Endothelial cell of umbilical vein (primary cell): ENCODE measurements around the gene ANXA6. TPM values are rescaled to one million over a fixed set of nuclear protein-coding genes. Genes with fewer than 3 reads are reported as not detected.

ENCODE experiments used
- BruUV-seq: library from RNA; stranded (reverse); fragments of 400-500 nt; replicated peaks from 2 replicates; lab custom pipeline; 2021; lab: Mats Ljungman, UMichigan
- CTCF ChIA-PET: fragments of 300-600, 350-600 bp; sonication (Branson Sonifier 250); formaldehyde crosslinking; loops from one replicate; lab custom pipeline; 2021; ENCODE audit warnings: antibody characterized with exemption, inconsistent platforms; lab: Charles Lee
- POLR2A ChIA-PET: fragments of 300-600, 350-600 bp; sonication (Branson Sonifier 250); formaldehyde crosslinking; loops from one replicate; lab custom pipeline; 2021; ENCODE audit warnings: antibody characterized with exemption, inconsistent platforms; lab: Charles Lee
- DNase-seq: peaks from one replicate; pipeline ENCODE4 v3.0.0-alpha.2; 2011; ENCODE audit warnings: low read depth, low spot score
- FAIRE-seq: peaks from 2 replicates; lab custom pipeline; 2011; peaks lifted over from hg19 to GRCh38; lab: Jason Lieb, UNC
- H2AFZ ChIP-seq: 2 replicates; pipeline ENCODE4 v1.6.0; 2012; ENCODE audit warnings: low read depth, low read length, control low read depth, inconsistent platforms
- H3K27ac ChIP-seq: 2 replicates; pipeline ENCODE4 v1.5.1; 2011; ENCODE audit warnings: low read depth, mild to moderate bottlenecking, control low read depth, low read length, moderate library complexity; ENCODE audit not compliant: insufficient read depth
- H3K27me3 ChIP-seq, 2 experiments: 2 replicates each; pipeline versions ENCODE4 v1.6.0 to v1.6.1; 2011; ENCODE audit warnings: low read length in 2 of 2, mixed read lengths in 1 of 2; ENCODE audit not compliant: control insufficient read depth in 2 of 2, insufficient read depth in 2 of 2
- H3K36me3 ChIP-seq, 2 experiments: 2 replicates in 1 of 2; 3 replicates in 1 of 2; pipeline ENCODE4 v1.5.1; 2011; ENCODE audit warnings: low read length in 2 of 2, mild to moderate bottlenecking in 1 of 2, moderate library complexity in 1 of 2; ENCODE audit not compliant: control insufficient read depth in 2 of 2, insufficient read depth in 2 of 2; ENCODE audit errors: extremely low read depth in 1 of 2
- H3K4me1 ChIP-seq: 3 replicates; pipeline ENCODE4 v1.5.1; 2011; ENCODE audit warnings: mild to moderate bottlenecking, low read length; ENCODE audit not compliant: control insufficient read depth, insufficient read depth; ENCODE audit errors: extremely low read depth
- H3K4me2 ChIP-seq: 2 replicates; pipeline ENCODE4 v1.6.1; 2011; ENCODE audit warnings: low read length, control low read depth, mixed read lengths; ENCODE audit not compliant: insufficient read depth
- H3K4me3 ChIP-seq, 3 experiments: fragments of 200-600 bp in 1 of 3; sonication (generic), shearing (Covaris generic) in 1 of 3; replicated peaks in 1 of 3; 2 replicates each; pipeline ENCODE4 v1.5.1; 2011 to 2016; ENCODE audit warnings: control low read depth in 3 of 3, low read length in 3 of 3, mild to moderate bottlenecking in 2 of 3, inconsistent platforms in 1 of 3, low read depth in 1 of 3, moderate library complexity in 1 of 3; ENCODE audit not compliant: insufficient read depth in 1 of 3
- H3K79me2 ChIP-seq: 2 replicates; pipeline ENCODE4 v1.6.0; 2012; ENCODE audit warnings: low read length, inconsistent platforms; ENCODE audit not compliant: control insufficient read depth, insufficient read depth
- H3K9ac ChIP-seq: replicated peaks from 2 replicates; pipeline ENCODE3; 2011; ENCODE audit warnings: low read length, control low read depth; ENCODE audit not compliant: insufficient read depth; ENCODE audit errors: extremely low read depth
- H3K9me1 ChIP-seq: replicated peaks from 3 replicates; pipeline ENCODE4 v1.6.0; 2011; ENCODE audit warnings: mild to moderate bottlenecking, low read length; ENCODE audit not compliant: control insufficient read depth, insufficient read depth; ENCODE audit errors: extremely low read depth
- H3K9me3 ChIP-seq: replicated peaks from 2 replicates; pipeline ENCODE4 v1.5.1; 2012; ENCODE audit warnings: low read length, inconsistent platforms; ENCODE audit not compliant: control insufficient read depth, insufficient read depth
- H4K20me1 ChIP-seq: replicated peaks from 2 replicates; pipeline ENCODE3; 2011; ENCODE audit warnings: mild to moderate bottlenecking, low read length; ENCODE audit not compliant: control insufficient read depth, insufficient read depth; ENCODE audit errors: extremely low read depth
- CTCF ChIP-seq, 2 donors: IDR thresholded peaks; 1 replicate in 1 of 2; 2 replicates in 1 of 2; pipeline ENCODE4 v1.5.1; 2011; ENCODE audit warnings: low read length in 2 of 2, mild to moderate bottlenecking in 2 of 2, moderate library complexity in 2 of 2, control low read depth in 1 of 2, inconsistent platforms in 1 of 2, low read depth in 1 of 2; ENCODE audit not compliant: insufficient read depth in 1 of 2; ENCODE audit errors: extremely low read depth in 1 of 2
- EZH2 ChIP-seq: IDR thresholded peaks from 2 replicates; pipeline ENCODE4 v1.6.1; 2012; ENCODE audit warnings: borderline replicate concordance, low read depth, mild to moderate bottlenecking, moderate library complexity, low read length, inconsistent platforms; ENCODE audit not compliant: severe bottlenecking
- FOS ChIP-seq: IDR thresholded peaks from 2 replicates; pipeline ENCODE4 v1.6.1; 2011; ENCODE audit warnings: mild to moderate bottlenecking, low read length, moderate library complexity, borderline replicate concordance; ENCODE audit not compliant: insufficient read depth
- GATA2 ChIP-seq: IDR thresholded peaks from 2 replicates; pipeline ENCODE4 v1.7.0; 2011; ENCODE audit warnings: low read depth, mild to moderate bottlenecking, moderate library complexity, mixed read lengths, low read length; ENCODE audit not compliant: insufficient read length, insufficient read depth
- JUN ChIP-seq: IDR thresholded peaks from 2 replicates; pipeline ENCODE4 v1.6.1; 2011; ENCODE audit warnings: borderline replicate concordance, low read depth; ENCODE audit not compliant: insufficient read length, insufficient read depth
- MAX ChIP-seq: IDR thresholded peaks from 2 replicates; pipeline ENCODE4 v1.6.1; 2011; ENCODE audit not compliant: insufficient read depth, insufficient read length
- MYC ChIP-seq: IDR thresholded peaks from one replicate; pipeline ENCODE4 v1.6.1; 2011; ENCODE audit warnings: mild to moderate bottlenecking, low read depth, low read length
- POLR2A ChIP-seq: IDR thresholded peaks from 2 replicates; pipeline ENCODE4 v1.6.1; 2012; ENCODE audit warnings: low read depth, mild to moderate bottlenecking, control low read depth, low read length
- POLR2AphosphoS5 ChIP-seq: IDR thresholded peaks from 2 replicates; pipeline ENCODE4 v1.6.1; 2012; ENCODE audit warnings: low read depth, mild to moderate bottlenecking, control low read depth, low read length, moderate library complexity; ENCODE audit not compliant: insufficient read depth
- dilution Hi-C: fragments of 300-500 bp; cut with MboI; formaldehyde crosslinking; loops from one replicate; pipeline ENCODE4 v1.15.0; 2019; ENCODE audit warnings: low sequenced_read_pairs; ENCODE audit not compliant: extremely low pct_ligation_motif_present
- intact Hi-C: fragments of 100-400 bp; cut with micrococcal nuclease; formaldehyde crosslinking; loops from one replicate; pipeline ENCODE4 v1.10.0; 2022
- polyA plus RNA-seq, 4 experiments: library from polyadenylated mRNA; depleted of rRNA in 3 of 4; stranded (reverse) in 3 of 4; unstranded in 1 of 4; fragments of >200 nt; gene quantifications; 2 replicates each; pipeline versions ENCODE4 v1.2.1 to v1.2.3, GENCODE V29; 2011 to 2012; ENCODE audit warnings: missing spikeins in 1 of 4
- total RNA-seq: library from RNA; stranded (reverse); gene quantifications from 2 replicates; pipeline ENCODE4 v1.2.3, GENCODE V29; 2021

Gene ANXA6
- total and polyA plus RNA-seq, 2 donors (not counting 3 experiments of a cell fraction or from before 2014, with no cell fraction given) = 195 to 266 TPM

GRCh38 chr5:151105561-151105960 lies 52.0 kb downstream of the ANXA6 start:
- Histone ChIP-seq H3K27ac (no peak overlapping the region), H3K4me3 (no peak overlapping the region), H3K4me1 (no peaks in the 10 kb centered on the region), H3K9ac (no peak overlapping the region), H3K9me3 (no peaks in the 10 kb centered on the region), H3K36me3 (peaks cover 3 to 37% of the 10 kb centered on the region in 2 experiments), H3K4me2 (no peak overlapping the region), H4K20me1 (no peaks in the 10 kb centered on the region), H2AFZ (no peak overlapping the region), H3K27me3 (no peaks in the 10 kb centered on the region), H3K9me1 (no peaks in the 10 kb centered on the region), H3K79me2 (no peaks in the 10 kb centered on the region)
- no TSS peak for BruUV-seq
- no peak for DNase-seq
- intact Hi-C loops (no loop called here), dilution Hi-C loops (no loop called here)
- CTCF ChIA-PET = interaction anchor here (1.1 to 16.3 kb wide), 4 partner anchors 10 to 55 kb away, joined by 3 to 679 read pairs (median 6); no protein-coding TSS in a partner anchor
- POLR2A ChIA-PET = no interaction called here
- no peak for FAIRE-seq
- TF ChIP-seq GATA2 (no peak), CTCF (IDR thresholded peaks at IDR 0.05; ENCODE audit: extremely low read depth in 1 of 2, insufficient read depth in 1 of 2, low read depth in 1 of 2, low read length in 2 of 2) (no peak), JUN (no peak), POLR2A (no peak), MAX (no peak), POLR2AphosphoS5 (no peak), MYC (no peak), EZH2 (no peak), FOS (no peak)
